NCI-H2196 (cell line): Measurements from ENCODE around the gene GPC1.

Source experiments
- DNase-seq: peaks from one replicate; lab custom pipeline; 2025; ENCODE audit not compliant: unreplicated experiment; lab: John Stamatoyannopoulos, UW

Gene GPC1

DNA sequence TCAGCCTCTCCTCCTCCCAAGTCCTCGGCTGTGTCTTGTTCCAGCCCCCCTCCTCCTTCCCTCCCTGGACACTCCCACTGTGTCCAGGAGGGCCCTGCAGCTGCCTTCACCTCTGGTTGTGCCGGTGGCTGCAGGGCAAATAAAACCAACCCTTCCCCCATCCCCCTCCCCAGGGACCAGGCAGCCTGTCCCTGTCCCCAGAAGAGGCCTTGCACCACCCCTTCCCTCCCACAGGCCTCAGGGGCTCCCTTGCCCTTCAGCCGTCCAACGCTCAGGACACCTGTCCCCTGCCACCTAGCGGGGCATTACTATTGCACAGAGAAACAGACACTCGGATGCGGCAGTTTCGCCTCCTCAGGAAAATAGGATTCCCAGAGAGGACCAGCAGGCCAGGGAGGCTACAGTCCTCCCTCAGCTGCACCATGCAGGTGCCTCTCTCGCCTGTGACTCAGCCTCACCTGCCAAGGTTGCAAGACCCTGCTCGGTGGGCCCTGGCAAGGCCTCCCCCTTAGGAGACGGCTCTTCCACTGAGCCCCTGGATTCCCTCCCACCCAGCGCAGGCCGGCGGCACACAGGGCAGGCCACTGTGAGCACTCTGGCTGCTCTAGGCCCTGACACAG is 5.5 kb upstream of the GPC1 start:
- DNase-seq: no peak

DNA sequence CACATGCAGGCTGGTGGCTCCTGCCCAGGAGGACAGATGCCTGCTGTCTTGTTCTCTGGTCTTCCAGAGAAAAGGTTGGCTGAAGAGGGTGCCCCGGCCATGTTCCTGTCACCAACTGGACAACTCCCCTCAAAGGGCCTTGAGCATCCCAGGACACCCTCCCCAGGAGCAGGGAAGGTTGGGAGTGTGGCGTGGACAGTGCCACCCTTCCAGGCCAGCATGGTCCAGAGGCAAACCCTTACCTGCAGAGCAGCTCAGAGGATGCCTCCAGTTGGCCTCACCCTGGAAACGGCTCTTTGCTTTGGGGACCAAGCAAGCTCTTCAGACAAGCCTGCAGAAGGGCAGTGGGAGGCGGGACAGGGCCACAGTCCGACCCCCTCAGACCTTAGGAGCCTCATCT is 4.9 kb upstream of the GPC1 start:
- no peak for DNase-seq

- DNase-seq: no peak
These were observed 4.2 kb upstream of the GPC1 start for GRCh38 chr2:240431271-240431660.

- no peak for DNase-seq
These were observed 3.6 kb upstream of the GPC1 start for GRCh38 chr2:240431661-240432424.

- no peak for DNase-seq
These were observed 3.0 kb upstream of the GPC1 start for GRCh38 chr2:240432430-240432819.

DNA sequence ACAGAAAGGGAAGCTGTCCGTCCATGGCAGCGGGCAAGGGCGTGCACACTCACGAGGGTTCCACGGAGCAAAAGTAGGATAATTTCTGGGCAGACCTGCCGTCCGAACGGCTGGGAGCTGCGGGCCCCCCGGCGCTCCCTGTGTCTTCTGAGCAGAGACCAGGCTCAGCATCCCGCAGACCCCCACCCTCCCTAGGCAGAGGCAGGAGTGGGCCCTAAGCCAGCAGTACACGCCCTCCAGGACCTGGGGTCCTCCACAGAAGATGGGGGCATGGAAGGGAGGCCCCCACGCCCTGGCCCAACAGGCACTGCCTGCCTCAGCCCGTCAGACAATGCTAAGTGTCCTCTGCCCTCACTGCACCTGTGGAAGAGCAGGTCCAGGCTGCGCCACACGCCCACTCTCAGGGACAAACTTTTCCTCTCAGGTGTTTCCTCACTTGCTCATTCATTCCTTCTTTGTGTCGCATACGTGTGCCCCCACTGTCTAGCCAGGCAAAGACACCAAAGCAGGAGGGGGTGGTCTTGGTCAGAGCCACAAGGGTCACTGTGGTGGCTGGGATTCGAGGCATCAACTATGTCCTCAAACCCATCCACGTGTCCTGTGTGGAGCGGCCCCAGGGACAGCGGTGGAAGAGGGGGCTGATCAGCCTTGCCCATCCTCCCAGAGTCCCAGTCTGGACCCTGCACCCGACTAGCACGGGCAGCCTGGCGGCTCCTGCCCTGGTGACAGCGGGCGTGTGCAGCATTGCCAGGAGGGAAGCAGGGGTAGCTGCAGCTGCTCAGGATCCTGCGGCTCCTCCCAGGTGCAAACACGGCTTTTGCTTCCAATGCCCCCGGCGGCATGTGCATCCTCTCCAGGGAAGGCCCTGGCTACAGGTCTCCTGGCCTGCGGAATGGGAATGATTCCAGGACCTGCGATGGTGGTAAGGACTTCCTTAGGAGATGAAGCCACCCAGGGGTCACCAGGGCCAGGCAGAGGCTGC is 2.4 kb upstream of the GPC1 start:
- DNase-seq: no peak

- DNase-seq: no peak
These were observed 1.3 kb upstream of the GPC1 start for GRCh38 chr2:240433973-240434727.

DNA sequence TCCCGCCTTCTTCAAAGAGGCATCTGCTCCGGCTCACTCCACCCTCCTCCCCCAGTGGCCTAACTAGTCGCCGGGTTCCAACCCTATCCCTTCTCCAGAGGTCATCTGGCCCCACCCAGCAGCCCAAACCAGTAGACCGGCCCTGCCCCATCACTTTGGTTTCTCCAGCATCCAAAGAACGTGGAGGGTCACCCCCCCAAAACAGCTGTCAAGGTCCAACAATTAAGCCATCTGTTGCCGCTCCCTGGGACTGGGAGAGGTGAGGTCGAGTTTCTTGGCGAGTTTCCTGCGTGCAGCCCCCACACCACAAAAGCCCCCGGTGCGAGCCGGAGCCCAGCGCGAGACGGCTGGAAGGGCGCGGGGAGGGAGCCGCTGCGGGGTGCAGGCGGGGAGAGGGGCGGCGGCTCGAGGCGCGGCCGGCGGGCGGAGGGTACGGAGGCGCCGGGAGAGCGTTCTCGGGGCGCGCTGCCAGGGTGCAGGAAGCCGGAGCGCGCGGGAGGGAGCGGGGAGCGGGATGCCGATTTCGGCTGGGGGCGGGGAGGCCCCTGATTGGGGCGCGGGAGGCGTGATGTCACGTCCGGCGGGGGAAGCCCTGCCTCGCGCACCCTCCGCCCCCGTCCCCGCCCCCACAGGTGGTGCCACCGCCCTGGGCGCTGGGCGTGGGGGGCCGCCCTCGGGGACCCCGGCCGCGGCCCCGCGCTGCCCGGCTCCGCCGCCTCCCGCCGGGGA is 571 bp upstream of the GPC1 start:
- DNase-seq: peak; percentile 95

DNA sequence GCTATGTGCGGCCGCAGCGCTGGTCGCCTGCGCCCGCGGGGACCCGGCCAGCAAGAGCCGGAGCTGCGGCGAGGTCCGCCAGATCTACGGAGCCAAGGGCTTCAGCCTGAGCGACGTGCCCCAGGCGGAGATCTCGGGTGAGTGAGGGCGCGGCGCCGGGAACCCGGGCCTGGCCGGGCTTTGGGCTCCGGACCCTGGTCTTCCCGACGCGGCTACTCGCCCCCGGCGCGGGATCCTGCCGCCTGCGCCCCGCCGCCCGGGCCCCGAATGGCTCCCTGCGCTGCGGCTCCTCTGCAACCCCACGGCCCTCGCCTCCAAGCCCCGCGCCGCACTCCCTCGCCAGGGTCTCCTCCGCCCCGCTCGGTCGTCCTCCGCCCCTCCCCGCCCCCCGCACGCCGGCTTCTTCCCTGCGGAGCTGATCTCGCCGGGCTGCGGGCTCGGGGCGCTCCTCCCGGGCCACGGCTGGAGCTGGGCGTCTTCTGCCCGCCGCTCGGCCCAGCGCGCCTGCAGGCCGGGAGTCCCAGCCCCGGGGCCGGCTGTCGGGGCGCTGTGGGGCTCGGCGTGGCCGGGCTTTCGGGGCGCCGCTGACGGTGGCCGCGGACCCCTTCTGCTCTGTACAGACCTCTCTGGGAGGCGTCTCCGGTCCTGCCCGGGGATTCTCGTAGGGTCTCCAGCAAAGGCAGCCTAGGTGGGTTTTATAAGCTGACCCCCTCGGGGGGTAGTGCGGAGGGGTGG is 652 bp downstream of the GPC1 start:
- peak; percentile 44 for DNase-seq

DNA sequence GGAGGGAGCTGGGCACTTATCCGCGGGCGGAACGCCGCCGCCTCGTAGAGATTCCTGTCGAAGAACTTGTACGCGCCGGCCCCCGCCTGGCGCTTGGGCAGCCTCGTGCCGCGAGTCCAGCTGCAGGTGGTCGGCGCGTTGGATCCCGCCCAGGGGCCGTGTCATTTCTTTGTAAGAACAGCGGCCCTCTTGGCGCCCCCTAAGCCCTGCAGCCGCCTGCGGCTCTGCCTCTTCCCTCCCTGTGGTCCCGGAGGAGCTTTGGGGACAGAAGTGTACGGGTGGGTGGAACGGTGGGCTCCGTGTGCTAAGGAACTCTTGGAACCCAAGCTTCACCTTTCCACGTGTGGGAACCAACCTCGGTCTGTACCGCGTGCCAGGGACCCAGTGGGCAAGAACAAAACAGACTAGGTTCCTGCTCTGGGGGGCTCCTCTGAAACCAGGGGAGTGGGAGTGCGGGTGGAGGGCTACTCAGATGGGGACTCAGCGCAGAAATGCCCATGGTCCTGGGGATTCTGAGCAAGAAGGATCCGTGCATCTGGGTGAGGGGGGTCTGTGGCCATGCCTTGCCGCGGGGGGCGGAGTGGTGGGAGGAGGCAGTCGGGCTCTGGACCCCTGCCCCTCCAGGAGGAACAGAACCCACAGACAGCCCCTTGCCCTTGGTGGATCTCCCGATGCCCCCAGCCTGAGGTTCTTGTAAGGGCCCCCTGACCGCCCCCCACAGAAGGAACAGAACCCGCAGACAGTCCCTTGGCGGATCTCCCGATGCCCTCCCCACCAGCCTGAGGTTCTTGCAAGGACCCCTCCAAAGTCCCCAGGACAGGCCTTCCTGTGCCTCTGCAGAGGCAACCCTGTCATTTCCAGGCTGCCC is 1.5 kb downstream of the GPC1 start:
- DNase-seq: no peak

DNA sequence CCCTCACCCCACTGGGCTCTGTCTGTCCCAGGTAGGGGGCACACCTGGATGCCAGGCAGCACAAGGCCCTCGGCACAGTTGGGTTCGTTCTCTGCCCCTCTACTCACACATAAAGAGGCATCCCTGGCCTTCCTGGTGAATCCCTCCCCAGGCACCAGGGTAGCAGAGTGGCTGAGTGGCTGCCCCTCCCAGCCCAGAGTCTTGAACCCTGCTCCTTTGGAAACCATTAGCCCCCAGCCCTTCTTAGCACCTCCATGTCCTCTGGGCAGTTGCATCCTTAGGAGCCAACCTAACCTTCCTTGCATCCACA is 2.0 kb downstream of the GPC1 start:
- DNase-seq: no peak

- peak; percentile 73 for DNase-seq
These were observed 2.7 kb downstream of the GPC1 start for GRCh38 chr2:240437861-240438809.

- no peak for DNase-seq
These were observed 3.6 kb downstream of the GPC1 start for GRCh38 chr2:240438810-240439697.

GRCh38 chr2:240439698-240440151 is 4.3 kb downstream of the GPC1 start:
- DNase-seq: no peak

DNA sequence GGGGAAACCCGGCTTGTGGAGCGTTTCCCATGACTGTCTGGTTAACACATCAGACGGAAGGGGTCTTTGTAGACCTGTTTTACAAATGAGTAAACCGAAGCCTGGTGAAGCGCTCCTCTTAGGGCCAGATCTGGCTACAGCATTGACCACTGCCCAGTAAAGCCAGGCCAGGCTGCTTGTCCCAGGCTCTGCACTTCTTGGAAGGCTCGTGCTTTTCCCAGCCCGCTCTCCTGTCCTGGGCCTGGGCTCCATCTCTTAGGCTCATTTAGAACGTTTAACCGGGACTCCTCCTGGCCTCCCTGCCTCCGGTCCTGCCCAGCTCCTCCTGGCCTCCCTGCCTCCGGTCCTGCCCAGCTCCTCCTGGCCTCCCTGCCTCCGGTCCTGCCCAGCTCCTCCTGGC is 4.8 kb downstream of the GPC1 start:
- no peak for DNase-seq

DNA sequence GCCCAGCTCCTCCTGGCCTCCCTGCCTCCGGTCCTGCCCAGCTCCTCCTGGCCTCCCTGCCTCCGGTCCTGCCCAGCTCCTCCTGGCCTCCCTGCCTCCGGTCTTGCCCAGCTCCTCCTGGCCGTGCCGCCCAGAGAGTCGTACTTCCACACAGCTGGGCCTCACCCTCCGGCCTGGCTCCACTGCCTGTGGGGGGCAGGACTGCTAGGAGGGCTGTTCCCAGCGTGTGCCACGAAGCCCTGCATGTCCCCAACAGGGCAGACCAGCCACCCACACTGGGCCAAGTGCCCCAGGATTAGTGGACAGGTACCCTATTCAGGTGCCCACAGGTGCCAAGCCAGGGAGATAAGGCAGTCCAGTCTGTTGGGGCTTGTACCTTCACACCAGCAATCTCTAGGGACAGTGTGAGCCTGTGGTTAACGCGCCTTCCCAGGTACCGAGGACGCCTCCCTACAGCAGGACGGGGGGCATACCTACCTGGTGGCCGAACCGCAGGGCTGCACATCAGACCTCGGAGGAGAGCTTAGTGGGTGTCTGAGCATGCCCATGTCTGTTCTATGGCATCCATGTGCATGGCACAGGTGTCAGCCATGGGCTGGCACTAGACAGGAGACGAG is 5.3 kb downstream of the GPC1 start:
- no peak for DNase-seq
